ENCODE measurements around the gene HSPA12A.

GRCh38 chr10:116687633-116688032 lies 54.7 kb downstream of the HSPA12A start:
- TF ChIP-seq CTCF (IDR thresholded peaks at IDR 0.05; ENCODE audit: low read depth, low read length, poor library complexity, severe bottlenecking) (no peak), EZH2phosphoT487 (IDR thresholded peaks at IDR 0.05; ENCODE audit: borderline replicate concordance, low read length) (no peak)

Data from DOHH2 (cell line).